Suprapubic skin (tissue), 4 donors: ENCODE measurements around the gene ANKRD7. TPM values are rescaled to one million over a fixed set of nuclear protein-coding genes. Genes with fewer than 3 reads are reported as not detected.

Source experiments
- DNase-seq, 2 donors: peaks; one replicate each; pipeline ENCODE4 v3.0.0-alpha.2; 2019; ENCODE audit warnings: low spot score in 2 of 2
- H3K27ac ChIP-seq: fragments of 200-600 bp; sonication (generic); one replicate; pipeline ENCODE4 v1.5.1; 2019
- H3K27me3 ChIP-seq: fragments of 200-600 bp; sonication (generic); one replicate; pipeline ENCODE4 v1.5.1; 2019
- H3K36me3 ChIP-seq: fragments of 200-600 bp; sonication (generic); one replicate; pipeline ENCODE4 v1.5.1; 2019
- H3K4me1 ChIP-seq: fragments of 200-600 bp; sonication (generic); one replicate; pipeline ENCODE4 v1.5.1; 2019
- H3K4me3 ChIP-seq: fragments of 200-600 bp; sonication (generic); one replicate; pipeline ENCODE4 v1.5.1; 2019; ENCODE audit warnings: mild to moderate bottlenecking
- H3K9me3 ChIP-seq: fragments of 200-600 bp; sonication (generic); one replicate; pipeline ENCODE4 v1.5.1; 2019
- EP300 ChIP-seq: sonication (generic); formaldehyde crosslinking; IDR thresholded peaks from one replicate; pipeline ENCODE4 v1.6.1; 2017; ENCODE audit warnings: antibody characterized with exemption
- POLR2A ChIP-seq, 2 donors: fragments of 450-650 bp; IDR thresholded peaks; one replicate each; pipeline ENCODE4 v1.6.1; 2017; ENCODE audit warnings: antibody characterized with exemption in 2 of 2, mild to moderate bottlenecking in 2 of 2, moderate library complexity in 2 of 2
- POLR2AphosphoS5 ChIP-seq, 3 donors: sonication (generic); formaldehyde crosslinking; IDR thresholded peaks; one replicate each; pipeline ENCODE4 v1.6.1; 2017; ENCODE audit warnings: antibody characterized with exemption in 3 of 3
- WGBS: methylation state at CpG from one replicate; pipeline ENCODE4 v1.1.5; 2018; 5-methylcytosine and 5-hydroxymethylcytosine counted together
- total RNA-seq, 4 donors: library from RNA; depleted of rRNA; stranded (reverse); fragments of >200 nt; gene quantifications; one replicate each; pipeline ENCODE4 v1.1.0, GENCODE V29; 2016
- TF ChIP-seq, protein P1 (sequence below), 2 donors: fragments of 200-600 bp in 1 of 2; fragments of 450-650 bp in 1 of 2; sonication (generic) in 1 of 2; IDR thresholded peaks; one replicate each; pipeline ENCODE4 v1.5.1; 2016 to 2019; ENCODE audit warnings: antibody characterized with exemption in 2 of 2, mild to moderate bottlenecking in 1 of 2, moderate library complexity in 1 of 2

The ANKRD7 gene
- total RNA-seq, 4 donors from 2014 or later = not detected

GRCh38 chr7:118264836-118265235 is 40.3 kb downstream of the ANKRD7 start:
- H3K4me3 ChIP-seq = no peak overlapping the region
- H3K27ac ChIP-seq = no peak overlapping the region
- DNase-seq = no peak
- H3K36me3 ChIP-seq = no peaks in the 10 kb centered on the region
- TF ChIP-seq, protein P1, sequence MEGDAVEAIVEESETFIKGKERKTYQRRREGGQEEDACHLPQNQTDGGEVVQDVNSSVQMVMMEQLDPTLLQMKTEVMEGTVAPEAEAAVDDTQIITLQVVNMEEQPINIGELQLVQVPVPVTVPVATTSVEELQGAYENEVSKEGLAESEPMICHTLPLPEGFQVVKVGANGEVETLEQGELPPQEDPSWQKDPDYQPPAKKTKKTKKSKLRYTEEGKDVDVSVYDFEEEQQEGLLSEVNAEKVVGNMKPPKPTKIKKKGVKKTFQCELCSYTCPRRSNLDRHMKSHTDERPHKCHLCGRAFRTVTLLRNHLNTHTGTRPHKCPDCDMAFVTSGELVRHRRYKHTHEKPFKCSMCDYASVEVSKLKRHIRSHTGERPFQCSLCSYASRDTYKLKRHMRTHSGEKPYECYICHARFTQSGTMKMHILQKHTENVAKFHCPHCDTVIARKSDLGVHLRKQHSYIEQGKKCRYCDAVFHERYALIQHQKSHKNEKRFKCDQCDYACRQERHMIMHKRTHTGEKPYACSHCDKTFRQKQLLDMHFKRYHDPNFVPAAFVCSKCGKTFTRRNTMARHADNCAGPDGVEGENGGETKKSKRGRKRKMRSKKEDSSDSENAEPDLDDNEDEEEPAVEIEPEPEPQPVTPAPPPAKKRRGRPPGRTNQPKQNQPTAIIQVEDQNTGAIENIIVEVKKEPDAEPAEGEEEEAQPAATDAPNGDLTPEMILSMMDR (IDR thresholded peaks at IDR 0.05) = no peak
- no peak for TF ChIP-seq POLR2AphosphoS5 (IDR thresholded peaks at IDR 0.05)
- no peak for TF ChIP-seq EP300
- no peak for TF ChIP-seq POLR2A (IDR thresholded peaks at IDR 0.05)
- no peaks in the 10 kb centered on the region for H3K9me3 ChIP-seq
- H3K4me1 ChIP-seq = no peaks in the 10 kb centered on the region
- no peaks in the 10 kb centered on the region for H3K27me3 ChIP-seq

GRCh38 chr7:118280319-118281012 is 56.0 kb downstream of the ANKRD7 start:
- Histone ChIP-seq H3K4me1 (no peaks in the 10 kb centered on the region), H3K36me3 (no peaks in the 10 kb centered on the region), H3K27me3 (no peaks in the 10 kb centered on the region), H3K27ac (no peak overlapping the region), H3K4me3 (no peak overlapping the region), H3K9me3 (no peaks in the 10 kb centered on the region)
- no peak for DNase-seq
- TF ChIP-seq, protein P1 (IDR thresholded peaks at IDR 0.05) = no peak
- TF ChIP-seq POLR2A (IDR thresholded peaks at IDR 0.05) (no peak), EP300 (no peak), POLR2AphosphoS5 (IDR thresholded peaks at IDR 0.05) (no peak)
- WGBS = 72% methylated on average over 2 of the region's 2 CpGs

DNA sequence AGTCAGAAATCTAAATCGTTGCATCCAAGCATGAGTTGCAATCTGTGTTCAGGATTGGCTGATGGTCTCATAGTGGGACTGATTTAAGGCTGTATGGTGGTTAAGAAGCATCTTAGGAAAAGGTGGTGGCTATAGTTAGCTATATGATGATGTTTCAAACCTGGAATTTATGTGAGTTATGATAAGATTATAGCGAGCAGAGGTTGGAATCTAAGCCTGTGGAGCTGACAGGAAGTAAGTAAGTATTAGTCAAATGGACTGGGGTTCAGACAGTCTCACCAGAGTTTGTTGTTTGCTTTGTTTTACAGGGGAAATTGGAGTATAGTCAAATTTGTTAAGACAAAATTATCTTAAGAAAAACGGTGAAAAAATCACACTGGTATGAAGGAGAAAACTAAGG is 56.7 kb downstream of the ANKRD7 start:
- Histone ChIP-seq H3K4me3 (no peak overlapping the region), H3K9me3 (no peaks in the 10 kb centered on the region), H3K27me3 (no peaks in the 10 kb centered on the region), H3K4me1 (no peaks in the 10 kb centered on the region), H3K36me3 (no peaks in the 10 kb centered on the region), H3K27ac (no peak overlapping the region)
- 53% methylated on average over 3 of the region's 3 CpGs for WGBS
- no peak for DNase-seq
- TF ChIP-seq EP300 (no peak), POLR2AphosphoS5 (IDR thresholded peaks at IDR 0.05) (no peak), POLR2A (IDR thresholded peaks at IDR 0.05) (no peak)
- TF ChIP-seq, protein P1 (IDR thresholded peaks at IDR 0.05) = no peak

DNA sequence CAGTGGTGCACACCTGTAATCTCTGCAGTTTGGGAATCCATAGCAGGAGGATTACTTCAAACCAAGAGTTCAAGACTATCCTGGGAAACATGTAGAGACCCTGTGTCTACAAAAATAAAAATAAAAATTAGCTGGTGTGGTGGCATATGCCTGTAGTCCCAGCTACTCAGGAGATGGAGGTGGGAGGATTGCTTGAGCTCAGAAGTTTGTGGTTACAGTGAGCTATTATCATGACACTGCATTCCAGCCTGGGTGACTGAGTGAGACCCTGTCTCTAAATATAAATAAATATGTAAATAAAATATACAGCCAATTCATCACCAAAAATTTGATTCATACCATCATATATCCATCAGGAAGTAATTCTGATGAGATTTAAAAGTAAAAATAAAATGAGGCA is 60.9 kb downstream of the ANKRD7 start:
- no peak for TF ChIP-seq EP300
- TF ChIP-seq POLR2A (IDR thresholded peaks at IDR 0.05) = no peak
- TF ChIP-seq, protein P1 (IDR thresholded peaks at IDR 0.05) = no peak
- no peak for TF ChIP-seq POLR2AphosphoS5 (IDR thresholded peaks at IDR 0.05)
- no peaks in the 10 kb centered on the region for H3K9me3 ChIP-seq
- no peaks in the 10 kb centered on the region for H3K4me1 ChIP-seq
- no peak overlapping the region for H3K4me3 ChIP-seq
- H3K27ac ChIP-seq = no peak overlapping the region
- DNase-seq = no peak
- no peaks in the 10 kb centered on the region for H3K27me3 ChIP-seq
- no peaks in the 10 kb centered on the region for H3K36me3 ChIP-seq

DNA sequence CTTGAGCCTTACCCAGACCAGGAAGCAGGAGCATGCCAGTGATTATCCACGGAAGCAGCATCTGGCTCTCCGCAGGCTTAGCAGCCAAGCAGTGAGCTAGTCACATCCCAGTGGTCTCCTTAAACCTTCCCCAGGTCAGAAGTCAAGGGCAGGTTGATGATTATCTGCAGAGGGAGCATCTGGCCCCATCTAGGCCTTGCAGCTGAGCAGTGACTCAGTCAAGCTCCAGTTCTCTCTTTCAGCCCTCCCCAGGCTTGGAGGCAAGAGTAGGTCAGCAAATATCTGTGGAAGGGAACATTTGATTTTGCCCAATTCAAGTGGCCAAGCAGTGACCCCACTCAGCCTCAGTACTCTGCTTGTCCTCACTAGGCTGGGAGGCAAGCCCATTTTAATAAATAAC is 61.6 kb downstream of the ANKRD7 start:
- no peaks in the 10 kb centered on the region for H3K36me3 ChIP-seq
- H3K27me3 ChIP-seq = no peaks in the 10 kb centered on the region
- WGBS = 100% methylated on average over 2 of the region's 2 CpGs
- TF ChIP-seq POLR2A (IDR thresholded peaks at IDR 0.05) (no peak), POLR2AphosphoS5 (IDR thresholded peaks at IDR 0.05) (no peak), EP300 (no peak)
- TF ChIP-seq, protein P1 (IDR thresholded peaks at IDR 0.05) = no peak
- H3K4me1 ChIP-seq = no peaks in the 10 kb centered on the region
- no peak overlapping the region for H3K4me3 ChIP-seq
- DNase-seq = no peak
- no peaks in the 10 kb centered on the region for H3K9me3 ChIP-seq
- no peak overlapping the region for H3K27ac ChIP-seq
